ENCODE data around the gene FNBP1. TPM values are rescaled to one million over a fixed set of nuclear protein-coding genes. Genes with fewer than 3 reads are reported as not detected.

The FNBP1 gene
- total and polyA plus RNA-seq, 2 experiments from 2014 or later: 17.8 to 22.6 TPM

DNA sequence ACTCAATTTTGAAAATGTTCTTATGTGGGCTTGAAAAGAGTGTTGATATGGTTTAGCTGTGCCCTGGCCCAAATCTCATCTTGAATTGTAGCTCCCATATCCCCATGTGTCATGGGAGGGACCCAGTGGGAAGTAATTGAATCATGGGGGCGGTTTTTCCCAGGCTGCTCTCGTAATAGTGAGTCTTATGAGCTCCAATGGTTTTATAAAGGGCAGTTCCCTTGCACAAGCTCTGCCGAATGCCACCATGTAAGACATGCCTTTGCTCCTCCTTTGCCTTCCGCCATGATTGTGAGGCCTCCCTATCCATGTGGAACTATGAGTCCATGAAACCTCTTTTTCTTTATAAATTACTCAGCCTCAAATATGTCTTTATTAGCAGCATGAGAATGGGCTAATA lies 136.7 kb downstream of the FNBP1 start:
- Histone ChIP-seq H3K27ac (no peak overlapping the region), H3K4me2 (ENCODE audit: unreplicated experiment) (no peak overlapping the region), H4K20me1 (ENCODE audit: insufficient read depth) (no peaks in the 10 kb centered on the region), H3K36me3 (ENCODE audit: low read depth) (0 out of 2 replicates have a peak, but pooled peaks cover 4% of the 10 kb centered on the region), H3K9ac (no peak overlapping the region), H3K9me3 (ENCODE audit: low read depth) (no peaks in the 10 kb centered on the region), H3F3A (ENCODE audit: insufficient read depth) (peaks cover 4% of the 10 kb centered on the region; the same call in 1 of the 2 replicates), H3K27me3 (replicated peaks; ENCODE audit: insufficient read depth) (no peaks in the 10 kb centered on the region), H3K4me1 (ENCODE audit: insufficient read depth) (peaks cover 14% of the 10 kb centered on the region), H2AFZ (no peak overlapping the region), H3K79me2 (ENCODE audit: insufficient read depth) (no peaks in the 10 kb centered on the region), H3K4me3 (no peak overlapping the region), H3K9me2 (ENCODE audit: insufficient read depth) (no peaks in the 10 kb centered on the region)
- no peak for DNase-seq
- in situ Hi-C loops (cut with MboI): no loop called here
- TF ChIP-seq EZH2 (IDR thresholded peaks at IDR 0.05; ENCODE audit: insufficient read depth, poor library complexity, severe bottlenecking) (no peak), EZH2phosphoT487 (IDR thresholded peaks at IDR 0.05; ENCODE audit: insufficient read depth, low read depth) (no peak)
- WGBS, 2 experiments (ENCODE audit: low coverage in 1 of 2, low lambda C conversion rate in 2 of 2, missing lambda C conversion rate in 2 of 2): 95 to 96% methylated on average over 4 of the region's 4 CpGs

DNA sequence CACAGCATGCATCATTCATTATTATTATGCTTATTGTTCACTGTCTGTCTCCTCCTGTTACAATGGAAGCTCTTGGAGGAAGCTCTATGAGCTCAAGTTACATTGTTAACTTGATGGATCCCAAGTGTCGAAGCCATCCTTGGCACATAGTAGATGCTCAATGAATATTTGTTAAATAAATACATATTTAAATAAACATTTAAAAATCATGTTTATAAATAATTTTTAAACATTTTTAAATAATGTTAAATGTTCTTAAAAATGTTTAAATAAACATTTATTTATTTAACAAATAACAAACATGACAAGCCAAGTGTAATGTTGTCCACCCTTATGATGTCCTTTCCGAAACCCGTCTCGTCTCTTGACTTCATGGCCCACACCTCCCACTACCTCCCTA lies 138.3 kb downstream of the FNBP1 start:
- Histone ChIP-seq H4K20me1 (ENCODE audit: insufficient read depth) (no peaks in the 10 kb centered on the region), H3F3A (ENCODE audit: insufficient read depth) (no peaks in the 10 kb centered on the region), H3K27me3 (replicated peaks; ENCODE audit: insufficient read depth) (no peaks in the 10 kb centered on the region), H3K4me1 (ENCODE audit: insufficient read depth) (peaks cover under 1% of the 10 kb centered on the region; the same call in 1 of the 2 replicates), H3K27ac (no peak overlapping the region), H3K79me2 (ENCODE audit: insufficient read depth) (no peaks in the 10 kb centered on the region), H2AFZ (no peak overlapping the region), H3K9me2 (ENCODE audit: insufficient read depth) (no peaks in the 10 kb centered on the region), H3K9me3 (ENCODE audit: low read depth) (no peaks in the 10 kb centered on the region), H3K4me3 (no peak overlapping the region), H3K36me3 (ENCODE audit: low read depth) (0 out of 2 replicates have a peak, but pooled peaks cover 4% of the 10 kb centered on the region), H3K9ac (no peak overlapping the region), H3K4me2 (ENCODE audit: unreplicated experiment) (no peak overlapping the region)
- in situ Hi-C loops (cut with MboI): no loop called here
- no peak for DNase-seq
- TF ChIP-seq EZH2 (IDR thresholded peaks at IDR 0.05; ENCODE audit: insufficient read depth, poor library complexity, severe bottlenecking) (no peak), EZH2phosphoT487 (IDR thresholded peaks at IDR 0.05; ENCODE audit: insufficient read depth, low read depth) (no peak)
- WGBS, 2 experiments (ENCODE audit: low coverage in 1 of 2, low lambda C conversion rate in 2 of 2, missing lambda C conversion rate in 2 of 2): 96 to 100% methylated on average over 4 of the region's 4 CpGs

DNA sequence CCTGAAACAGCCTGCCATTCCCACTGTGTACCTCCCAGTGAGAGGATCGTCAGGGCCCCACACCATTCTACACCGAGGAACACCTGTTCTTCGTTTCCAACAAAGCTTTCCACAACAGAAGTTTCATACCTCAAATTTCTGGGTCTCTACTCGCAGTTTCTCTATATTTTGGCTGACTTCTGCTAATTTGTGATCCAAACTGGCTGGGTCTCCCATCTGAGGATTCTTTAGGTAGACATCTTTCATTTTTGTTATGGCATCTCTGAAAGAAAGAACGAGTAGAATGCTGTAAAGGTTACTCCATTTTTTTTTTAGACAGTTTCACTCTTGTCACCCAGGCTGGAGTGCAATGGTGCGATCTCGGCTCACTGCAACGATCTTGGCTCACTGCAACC lies 140.3 kb downstream of the FNBP1 start:
- H3K9me3 ChIP-seq (ENCODE audit: low read depth): no peaks in the 10 kb centered on the region
- WGBS, 2 experiments (ENCODE audit: low coverage in 1 of 2, low lambda C conversion rate in 2 of 2, missing lambda C conversion rate in 2 of 2): 75 to 79% methylated on average over 8 of the region's 8 CpGs
- 0 out of 2 replicates have a peak, but pooled peaks cover 4% of the 10 kb centered on the region for H3K36me3 ChIP-seq (ENCODE audit: low read depth)
- H3K9me2 ChIP-seq (ENCODE audit: insufficient read depth): no peaks in the 10 kb centered on the region
- DNase-seq: no peak
- H3K27me3 ChIP-seq (replicated peaks; ENCODE audit: insufficient read depth): no peaks in the 10 kb centered on the region
- TF ChIP-seq EZH2phosphoT487 (IDR thresholded peaks at IDR 0.05; ENCODE audit: insufficient read depth, low read depth) (no peak), EZH2 (IDR thresholded peaks at IDR 0.05; ENCODE audit: insufficient read depth, poor library complexity, severe bottlenecking) (no peak)
- in situ Hi-C loops (cut with MboI): no loop called here
- H3K4me2 ChIP-seq (ENCODE audit: unreplicated experiment): no peak overlapping the region
- no peak overlapping the region for H3K9ac ChIP-seq
- no peak overlapping the region for H3K27ac ChIP-seq
- H3K4me3 ChIP-seq: no peak overlapping the region
- H4K20me1 ChIP-seq (ENCODE audit: insufficient read depth): no peaks in the 10 kb centered on the region
- no peaks in the 10 kb centered on the region for H3K79me2 ChIP-seq (ENCODE audit: insufficient read depth)
- no peaks in the 10 kb centered on the region for H3K4me1 ChIP-seq (ENCODE audit: insufficient read depth)
- no peak overlapping the region for H2AFZ ChIP-seq
- H3F3A ChIP-seq (ENCODE audit: insufficient read depth): no peaks in the 10 kb centered on the region

DNA sequence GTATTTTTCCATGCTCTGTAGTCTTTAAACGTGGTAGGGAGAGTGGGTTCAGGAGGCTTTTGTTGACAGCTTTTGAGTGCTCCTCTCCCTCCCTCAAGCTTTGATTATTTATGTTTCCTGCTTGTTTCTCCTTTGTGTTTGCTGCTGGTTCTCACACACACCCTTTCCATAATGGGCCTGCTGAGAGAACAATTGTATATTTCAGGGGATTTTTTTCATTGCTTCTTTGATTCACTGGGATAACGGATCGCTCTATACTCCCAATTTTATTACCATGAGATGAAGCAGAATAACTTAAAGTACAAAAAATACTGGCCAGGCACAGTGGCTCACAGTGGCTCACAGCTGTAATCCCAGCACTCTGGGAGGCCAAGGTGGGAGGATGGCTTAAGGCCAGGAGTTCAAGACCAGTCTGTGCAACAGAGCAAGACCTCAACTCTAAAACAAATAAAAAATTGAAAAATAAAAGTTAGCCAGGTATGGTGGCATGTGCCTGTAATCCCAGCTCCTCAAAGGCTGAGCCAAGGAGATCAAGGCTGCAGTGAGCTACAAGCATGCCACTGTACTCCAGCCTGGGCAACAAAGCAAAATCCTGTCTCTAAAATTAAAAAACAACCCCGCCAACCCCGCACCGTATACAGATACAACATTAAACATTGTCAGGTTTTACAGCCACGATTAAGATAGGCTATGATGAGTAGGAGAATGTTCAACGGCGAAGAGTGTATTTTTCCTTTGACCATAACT lies 140.8 kb downstream of the FNBP1 start:
- Histone ChIP-seq H4K20me1 (ENCODE audit: insufficient read depth) (no peaks in the 10 kb centered on the region), H3K27me3 (replicated peaks; ENCODE audit: insufficient read depth) (no peaks in the 10 kb centered on the region), H2AFZ (no peak overlapping the region), H3K79me2 (ENCODE audit: insufficient read depth) (no peaks in the 10 kb centered on the region), H3K4me2 (ENCODE audit: unreplicated experiment) (no peak overlapping the region), H3K9me3 (ENCODE audit: low read depth) (no peaks in the 10 kb centered on the region), H3F3A (ENCODE audit: insufficient read depth) (no peaks in the 10 kb centered on the region), H3K36me3 (ENCODE audit: low read depth) (0 out of 2 replicates have a peak, but pooled peaks cover 4% of the 10 kb centered on the region), H3K9me2 (ENCODE audit: insufficient read depth) (no peaks in the 10 kb centered on the region), H3K27ac (no peak overlapping the region), H3K9ac (no peak overlapping the region), H3K4me1 (ENCODE audit: insufficient read depth) (no peaks in the 10 kb centered on the region), H3K4me3 (no peak overlapping the region)
- DNase-seq: no peak
- 88 to 89% methylated on average over 9 of the region's 9 CpGs for WGBS, 2 experiments (ENCODE audit: low coverage in 1 of 2, low lambda C conversion rate in 2 of 2, missing lambda C conversion rate in 2 of 2)
- in situ Hi-C loops (cut with MboI): no loop called here
- no peak for TF ChIP-seq EZH2phosphoT487 (IDR thresholded peaks at IDR 0.05; ENCODE audit: insufficient read depth, low read depth)
- no peak for TF ChIP-seq EZH2 (IDR thresholded peaks at IDR 0.05; ENCODE audit: insufficient read depth, poor library complexity, severe bottlenecking)

Data from GM23248 (cell line).